Measurements from ENCODE around the gene RP2.

GRCh38 chrX:46838486-46838870 is 1.6 kb downstream of the RP2 start:
- TF ChIP-seq TAF1 (IDR thresholded peaks at IDR 0.05; ENCODE audit: low read depth) (no peak), CEBPB (IDR thresholded peaks at IDR 0.05) (no peak), USF1 (IDR thresholded peaks at IDR 0.05) (no peak)
